SIG-M5 treated with dmso at 0.1 percent for 504 hours (cell line): ENCODE data around the gene GNG13.
"Not testable (repeated sequence)": the region's sequence is repeated elsewhere in the genome, so short reads cannot be mapped to it uniquely, and the experiment has no call there.

Experiments
- DNase-seq: peaks from one replicate; lab custom pipeline; 2025; ENCODE audit not compliant: unreplicated experiment; lab: John Stamatoyannopoulos, UW

The GNG13 gene

GRCh38 chr16:832652-833336, 32.3 kb upstream of the GNG13 start:
- no peak for DNase-seq

GRCh38 chr16:831571-832413, 31.3 kb upstream of the GNG13 start:
- no peak for DNase-seq

GRCh38 chr16:830871-831570, 30.5 kb upstream of the GNG13 start:
- no peak for DNase-seq

GRCh38 chr16:830107-830870, 29.8 kb upstream of the GNG13 start:
- no peak for DNase-seq

GRCh38 chr16:828891-829290, 28.4 kb upstream of the GNG13 start:
- no peak for DNase-seq

- DNase-seq = no peak
These were observed 27.0 kb upstream of the GNG13 start for GRCh38 chr16:827513-827912.

- no peak for DNase-seq
These were observed 25.0 kb upstream of the GNG13 start for GRCh38 chr16:825341-826061.

GRCh38 chr16:824601-825000, 24.1 kb upstream of the GNG13 start:
- no peak for DNase-seq

GRCh38 chr16:824194-824593, 23.7 kb upstream of the GNG13 start:
- no peak for DNase-seq

GRCh38 chr16:822909-823297, 22.4 kb upstream of the GNG13 start:
- no peak for DNase-seq

GRCh38 chr16:822174-822908, 21.8 kb upstream of the GNG13 start:
- DNase-seq = no peak

- no peak for DNase-seq
These were observed 21.2 kb upstream of the GNG13 start for GRCh38 chr16:821751-822150.

GRCh38 chr16:820748-821147, 20.2 kb upstream of the GNG13 start:
- DNase-seq = no peak

GRCh38 chr16:820044-820408, 19.5 kb upstream of the GNG13 start:
- DNase-seq = not testable (repeated sequence)

- no peak for DNase-seq
These were observed 19.0 kb upstream of the GNG13 start for GRCh38 chr16:819336-820043.

- no peak for DNase-seq
These were observed 18.1 kb upstream of the GNG13 start for GRCh38 chr16:818592-818991.

GRCh38 chr16:818132-818531, 17.6 kb upstream of the GNG13 start:
- DNase-seq = no peak

- DNase-seq = no peak
These were observed 16.7 kb upstream of the GNG13 start for GRCh38 chr16:817001-817906.
